Mesothelial cell of epicardium (in vitro differentiated cells): ENCODE measurements around the gene SEC61A2. TPM values are rescaled to one million over a fixed set of nuclear protein-coding genes. Genes with fewer than 3 reads are reported as not detected.

Source experiments
- DNase-seq, 2 experiments: peaks; one replicate each; pipeline ENCODE4 v3.0.0; 2021; ENCODE audit warnings: low spot score in 2 of 2; ENCODE audit not compliant: unreplicated experiment in 2 of 2
- H3K27ac Mint-ChIP-seq: 2 replicates; pipeline ENCODE4 v1.8.0; 2021; ENCODE audit warnings: mixed read lengths
- H3K27me3 Mint-ChIP-seq: 2 replicates; pipeline ENCODE4 v1.8.0; 2021; ENCODE audit warnings: low read depth, mixed read lengths
- H3K36me3 Mint-ChIP-seq: 2 replicates; pipeline ENCODE4 v1.8.0; 2021; ENCODE audit warnings: mixed read lengths
- H3K4me1 Mint-ChIP-seq: 2 replicates; pipeline ENCODE4 v1.8.0; 2021; ENCODE audit warnings: mixed read lengths
- H3K4me3 Mint-ChIP-seq: 2 replicates; pipeline ENCODE4 v1.8.0; 2021; ENCODE audit warnings: mild to moderate bottlenecking, moderate library complexity, mixed read lengths
- H3K9me3 Mint-ChIP-seq: 2 replicates; pipeline ENCODE4 v1.8.0; 2021; ENCODE audit warnings: mixed read lengths
- microRNA-seq: library from miRNA; unstranded; fragments of <30 nt; microRNA quantifications from one replicate; pipeline ENCODE4 v1.2.0, GENCODE V29; 2021; ENCODE audit warnings: inconsistent platforms, mixed read lengths
- total RNA-seq: library from RNA; stranded (reverse); gene quantifications from 3 replicates; pipeline ENCODE4 v1.2.1, GENCODE V29; 2021
- TF ChIP-seq, protein P1 (sequence below): fragments of 200-600 bp; sonication (generic); IDR thresholded peaks from one replicate; pipeline ENCODE4 v1.5.0; 2021; ENCODE audit warnings: antibody characterized with exemption; ENCODE audit not compliant: unreplicated experiment

SEC61A2 gene
- total RNA-seq, 1 donor from 2014 or later: 27.7 TPM

DNA sequence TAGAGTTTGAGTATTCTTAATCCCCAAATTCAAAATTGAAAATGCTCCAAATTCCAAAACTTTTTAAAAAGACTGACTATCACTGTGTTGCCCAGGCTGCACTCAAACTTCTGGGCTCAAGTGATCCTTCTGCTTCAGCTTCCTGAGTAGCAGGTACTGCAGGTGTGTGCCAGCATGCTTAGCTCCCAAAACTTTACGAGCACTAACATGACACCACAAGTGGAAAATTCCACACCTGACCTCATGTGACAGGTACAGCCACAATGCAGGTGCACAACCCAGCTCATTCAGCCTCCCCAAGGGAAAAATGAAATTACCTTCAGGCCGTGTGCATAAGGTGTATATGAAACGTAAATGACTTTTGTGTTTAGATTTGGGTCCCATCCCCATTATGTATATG, 83.0 kb downstream of the SEC61A2 start:
- Mint-ChIP-seq H3K27me3 (no peaks in the 10 kb centered on the region), H3K4me3 (no peak overlapping the region), H3K36me3 (peaks cover 64% of the 10 kb centered on the region), H3K9me3 (peaks cover 21% of the 10 kb centered on the region), H3K27ac (no peak overlapping the region), H3K4me1 (peaks cover 18% of the 10 kb centered on the region)
- TF ChIP-seq, protein P1, sequence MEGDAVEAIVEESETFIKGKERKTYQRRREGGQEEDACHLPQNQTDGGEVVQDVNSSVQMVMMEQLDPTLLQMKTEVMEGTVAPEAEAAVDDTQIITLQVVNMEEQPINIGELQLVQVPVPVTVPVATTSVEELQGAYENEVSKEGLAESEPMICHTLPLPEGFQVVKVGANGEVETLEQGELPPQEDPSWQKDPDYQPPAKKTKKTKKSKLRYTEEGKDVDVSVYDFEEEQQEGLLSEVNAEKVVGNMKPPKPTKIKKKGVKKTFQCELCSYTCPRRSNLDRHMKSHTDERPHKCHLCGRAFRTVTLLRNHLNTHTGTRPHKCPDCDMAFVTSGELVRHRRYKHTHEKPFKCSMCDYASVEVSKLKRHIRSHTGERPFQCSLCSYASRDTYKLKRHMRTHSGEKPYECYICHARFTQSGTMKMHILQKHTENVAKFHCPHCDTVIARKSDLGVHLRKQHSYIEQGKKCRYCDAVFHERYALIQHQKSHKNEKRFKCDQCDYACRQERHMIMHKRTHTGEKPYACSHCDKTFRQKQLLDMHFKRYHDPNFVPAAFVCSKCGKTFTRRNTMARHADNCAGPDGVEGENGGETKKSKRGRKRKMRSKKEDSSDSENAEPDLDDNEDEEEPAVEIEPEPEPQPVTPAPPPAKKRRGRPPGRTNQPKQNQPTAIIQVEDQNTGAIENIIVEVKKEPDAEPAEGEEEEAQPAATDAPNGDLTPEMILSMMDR: no peak
- DNase-seq: no peak

DNA sequence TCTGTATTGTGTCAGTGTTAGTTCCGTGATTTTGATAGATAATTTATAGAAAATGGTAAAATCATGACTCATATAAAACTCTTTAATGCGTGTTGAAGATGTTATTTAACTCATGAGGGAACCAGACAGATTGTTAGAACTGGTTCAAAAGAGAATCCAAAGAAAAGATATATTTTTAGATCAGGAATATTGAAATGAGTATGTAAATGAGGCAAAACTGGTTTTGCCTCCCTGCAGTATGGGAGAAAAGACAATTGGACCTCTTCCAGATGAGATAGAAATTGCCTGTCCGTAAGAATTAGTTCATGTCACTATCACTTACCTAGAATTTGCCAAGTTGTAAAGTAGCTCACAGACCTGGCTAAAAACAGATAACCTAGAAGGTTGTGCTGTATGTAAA, 84.1 kb downstream of the SEC61A2 start:
- no peak overlapping the region for H3K4me3 Mint-ChIP-seq
- peaks cover 56% of the 10 kb centered on the region for H3K36me3 Mint-ChIP-seq
- H3K4me1 Mint-ChIP-seq: peaks cover 18% of the 10 kb centered on the region

DNA sequence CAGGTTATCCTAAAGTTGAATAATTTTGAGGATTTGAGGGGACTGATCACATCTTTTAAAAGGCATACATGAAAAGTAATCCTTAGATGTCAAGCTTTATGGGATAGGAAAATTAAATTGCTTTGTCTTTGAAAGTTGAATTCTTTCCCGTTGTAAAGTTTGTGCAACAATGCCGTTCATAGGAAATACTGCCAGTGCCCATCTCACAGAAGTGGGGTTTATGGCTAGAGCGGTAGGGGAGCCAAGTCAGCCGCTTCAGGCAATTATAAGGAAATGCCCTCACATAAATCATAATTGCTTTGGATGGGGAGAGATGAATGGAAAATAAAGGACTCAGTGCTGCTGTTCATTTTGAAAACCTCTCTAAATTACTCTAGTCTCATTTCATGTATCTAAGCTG, 84.6 kb downstream of the SEC61A2 start:
- Mint-ChIP-seq H3K9me3 (peaks cover 12% of the 10 kb centered on the region), H3K36me3 (peaks cover 56% of the 10 kb centered on the region), H3K4me3 (no peak overlapping the region), H3K27ac (peak overlapping the region; percentile 74), H3K4me1 (peaks cover 18% of the 10 kb centered on the region), H3K27me3 (no peaks in the 10 kb centered on the region)
- no peak for DNase-seq
- TF ChIP-seq, protein P1: no peak

More for the DNA sequence above, 84.1 kb downstream of the SEC61A2 start:
- no peak for DNase-seq
- TF ChIP-seq, protein P1: no peak
- Mint-ChIP-seq H3K27me3 (no peaks in the 10 kb centered on the region), H3K27ac (no peak overlapping the region), H3K9me3 (peaks cover 12% of the 10 kb centered on the region)

DNA sequence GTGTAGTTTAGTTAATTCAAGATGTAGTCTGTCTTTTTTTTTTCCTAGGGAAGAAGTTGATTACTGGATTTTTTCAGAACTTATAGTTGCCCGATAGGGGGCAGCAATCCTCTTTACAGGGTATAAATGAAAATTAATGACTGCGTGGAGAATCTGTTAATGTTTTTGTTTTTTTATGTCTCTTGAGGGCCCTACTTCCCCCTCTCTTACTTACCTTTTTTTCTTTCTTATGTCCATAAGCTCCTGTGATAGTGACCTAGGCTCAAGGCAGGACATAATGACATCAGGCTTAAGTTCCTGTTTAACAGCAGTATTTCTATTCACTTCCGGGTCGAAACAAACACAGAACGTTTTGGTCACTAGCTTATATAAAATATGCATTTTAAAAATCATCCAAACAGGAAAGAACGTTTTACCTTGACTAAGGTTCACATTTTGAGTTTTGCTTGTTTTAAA, 85.3 kb downstream of the SEC61A2 start:
- H3K4me1 Mint-ChIP-seq: peaks cover 18% of the 10 kb centered on the region
- TF ChIP-seq, protein P1: peak; percentile 77
- H3K36me3 Mint-ChIP-seq: peaks cover 56% of the 10 kb centered on the region
- no peak for DNase-seq
- H3K27me3 Mint-ChIP-seq: no peaks in the 10 kb centered on the region
- peaks cover 12% of the 10 kb centered on the region for H3K9me3 Mint-ChIP-seq
- peak overlapping the region; percentile 74 for H3K27ac Mint-ChIP-seq
- no peak overlapping the region for H3K4me3 Mint-ChIP-seq

Small RNA genes lying within 50 kb of the gene (microRNA-seq; reads per million reads assigned to microRNA genes)
- gene MIR548AK: not detected

Other genes starting within 250 kb of the SEC61A2 start
- 25.4 to 26.8 TPM (median 26.4 TPM) in 3 replicates for gene UPF2, start 86.9 kb upstream of the SEC61A2 start, total RNA-seq
- gene DHTKD1, start 60.7 kb upstream of the SEC61A2 start, total RNA-seq: 22.0 to 22.9 TPM (median 22.9 TPM) in 3 replicates
- 51.0 to 58.6 TPM (median 54.1 TPM) in 3 replicates for gene NUDT5, start 66.2 kb downstream of the SEC61A2 start, total RNA-seq
- gene CDC123, start 66.5 kb downstream of the SEC61A2 start, total RNA-seq: 60.2 to 65.7 TPM (median 60.8 TPM) in 3 replicates
- 5.8 to 7.6 TPM (median 6.2 TPM) in 3 replicates for gene CAMK1D, start 219.9 kb downstream of the SEC61A2 start, total RNA-seq